Neural progenitor cell (in vitro differentiated cells): Measurements from ENCODE around the gene SLC25A12. TPM values are rescaled to one million over a fixed set of nuclear protein-coding genes. Genes with fewer than 3 reads are reported as not detected.
A peak's percentile ranks its signal among the peaks of the same experiment; 100 is the strongest.
"Not testable (repeated sequence)": the region's sequence is repeated elsewhere in the genome, so short reads cannot be mapped to it uniquely, and the experiment has no call there.

ENCODE experiments used
- DNase-seq: peaks from one replicate; pipeline ENCODE4 v3.0.0-alpha.2; 2016; ENCODE audit warnings: low spot score
- H2AFZ ChIP-seq: fragments of 200-600 bp; sonication (generic); replicated peaks from 2 replicates; pipeline ENCODE4 v1.6.1; 2016; ENCODE audit warnings: antibody characterized with exemption
- H3F3A ChIP-seq: fragments of 200-600 bp; sonication (generic); 2 replicates; pipeline ENCODE4 v1.6.1; 2016; ENCODE audit warnings: antibody characterized with exemption, low read depth
- H3K27ac ChIP-seq: fragments of 200-600 bp; sonication (generic); 2 replicates; pipeline ENCODE4 v1.5.1; 2016; ENCODE audit warnings: mild to moderate bottlenecking
- H3K27me3 ChIP-seq: fragments of 200-600 bp; sonication (generic); 2 replicates; pipeline ENCODE4 v1.6.1; 2016; ENCODE audit warnings: mild to moderate bottlenecking, moderate library complexity
- H3K36me3 ChIP-seq: fragments of 200-600 bp; sonication (generic); 2 replicates; pipeline ENCODE4 v1.5.1; 2016
- H3K4me1 ChIP-seq: fragments of 200-600 bp; sonication (generic); 2 replicates; pipeline ENCODE4 v1.6.1; 2016; ENCODE audit warnings: mixed run types
- H3K4me2 ChIP-seq: fragments of 200-600 bp; sonication (generic); 2 replicates; pipeline ENCODE4 v1.6.1; 2016
- H3K4me3 ChIP-seq: fragments of 200-600 bp; sonication (generic); 2 replicates; pipeline ENCODE4 v1.5.1; 2016
- H3K79me2 ChIP-seq: fragments of 200-600 bp; sonication (generic); 2 replicates; pipeline ENCODE4 v1.6.1; 2016; ENCODE audit warnings: low read depth
- H3K9ac ChIP-seq: fragments of 200-600 bp; sonication (generic); 2 replicates; pipeline ENCODE4 v1.6.1; 2016
- H3K9me3 ChIP-seq: fragments of 200-600 bp; sonication (generic); 2 replicates; pipeline ENCODE4 v1.5.1; 2016; ENCODE audit warnings: low read depth
- H4K20me1 ChIP-seq: fragments of 200-600 bp; sonication (generic); 2 replicates; pipeline ENCODE4 v1.6.1; 2016; ENCODE audit warnings: low read depth
- H3K27ac Mint-ChIP-seq: 3 replicates; pipeline ENCODE4 v1.8.0; 2021; ENCODE audit warnings: mixed read lengths
- H3K27me3 Mint-ChIP-seq: 2 replicates; pipeline ENCODE4 v1.8.0; 2022; ENCODE audit warnings: low read depth, mild to moderate bottlenecking, inconsistent platforms, moderate library complexity, mixed read lengths; ENCODE audit not compliant: insufficient read depth
- H3K36me3 Mint-ChIP-seq: 3 replicates; pipeline ENCODE4 v1.8.0; 2021; ENCODE audit warnings: mixed read lengths
- H3K4me1 Mint-ChIP-seq: 3 replicates; pipeline ENCODE4 v1.8.0; 2021; ENCODE audit warnings: mixed read lengths
- H3K4me3 Mint-ChIP-seq: 3 replicates; pipeline ENCODE4 v1.8.0; 2021; ENCODE audit warnings: mild to moderate bottlenecking, moderate library complexity, mixed read lengths
- H3K9me3 Mint-ChIP-seq: 3 replicates; pipeline ENCODE4 v1.8.0; 2020; ENCODE audit warnings: mixed read lengths
- EZH2 ChIP-seq: fragments of 200-600 bp; sonication (generic); IDR thresholded peaks from 2 replicates; pipeline ENCODE4 v1.6.1; 2017; ENCODE audit warnings: antibody characterized with exemption, mild to moderate bottlenecking, moderate library complexity
- EZH2phosphoT487 ChIP-seq: fragments of 200-600 bp; sonication (generic); IDR thresholded peaks from 2 replicates; pipeline ENCODE4 v1.6.1; 2017; ENCODE audit warnings: antibody characterized with exemption
- total RNA-seq: library from RNA; depleted of rRNA; stranded (reverse); fragments of >200 nt; gene quantifications from 2 replicates; pipeline ENCODE4 v1.2.3, GENCODE V29; 2015; ENCODE audit warnings: low replicate concordance
- TF ChIP-seq, protein P1 (sequence below): fragments of 200-600 bp; sonication (generic); IDR thresholded peaks from 2 replicates; pipeline ENCODE4 v1.5.1; 2017; ENCODE audit warnings: antibody characterized with exemption, mild to moderate bottlenecking

Gene SLC25A12
- total RNA-seq, 1 donor from 2014 or later, result 1.4 TPM

DNA sequence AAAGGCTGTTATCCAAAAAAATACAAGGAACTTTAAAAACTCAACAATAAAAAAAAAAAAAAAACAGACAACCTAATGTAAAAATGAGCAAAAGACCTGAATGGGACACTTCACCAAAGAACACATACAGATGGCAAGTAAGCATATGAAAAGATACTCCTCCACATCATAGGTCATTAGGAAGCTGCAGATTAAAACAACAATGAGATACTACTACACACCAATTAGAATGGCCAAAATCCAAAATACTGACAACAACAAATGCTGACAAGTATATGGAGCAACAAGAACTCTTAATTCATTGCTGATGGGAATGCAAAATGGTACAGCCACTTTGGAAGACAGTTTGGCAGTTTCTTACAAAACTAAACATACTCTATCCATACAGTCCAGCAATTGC lies 122.6 kb downstream of the SLC25A12 start:
- DNase-seq, result no peak
- peaks cover 28% of the 10 kb centered on the region for H3K9me3 Mint-ChIP-seq
- H3K4me2 ChIP-seq, result no peak overlapping the region

GRCh38 chr2:171763602-171764001 lies 130.4 kb downstream of the SLC25A12 start:
- Mint-ChIP-seq H3K27ac (no peak overlapping the region), H3K27me3 (peaks cover 5% of the 10 kb centered on the region), H3K4me1 (no peaks in the 10 kb centered on the region), H3K9me3 (peaks cover 9% of the 10 kb centered on the region), H3K4me3 (no peak overlapping the region), H3K36me3 (peaks cover 34% of the 10 kb centered on the region)
- Histone ChIP-seq H3F3A (no peaks in the 10 kb centered on the region), H3K4me2 (peak overlapping the region; percentile 19), H3K4me3 (no peak overlapping the region), H3K9ac (no peak overlapping the region), H4K20me1 (no peaks in the 10 kb centered on the region), H2AFZ (no peak overlapping the region), H3K4me1 (peaks cover 12% of the 10 kb centered on the region), H3K27ac (no peak overlapping the region), H3K36me3 (no peaks in the 10 kb centered on the region), H3K9me3 (no peaks in the 10 kb centered on the region), H3K79me2 (no peaks in the 10 kb centered on the region), H3K27me3 (no peaks in the 10 kb centered on the region)
- TF ChIP-seq EZH2phosphoT487 (no peak), EZH2 (no peak)
- TF ChIP-seq, protein P1, sequence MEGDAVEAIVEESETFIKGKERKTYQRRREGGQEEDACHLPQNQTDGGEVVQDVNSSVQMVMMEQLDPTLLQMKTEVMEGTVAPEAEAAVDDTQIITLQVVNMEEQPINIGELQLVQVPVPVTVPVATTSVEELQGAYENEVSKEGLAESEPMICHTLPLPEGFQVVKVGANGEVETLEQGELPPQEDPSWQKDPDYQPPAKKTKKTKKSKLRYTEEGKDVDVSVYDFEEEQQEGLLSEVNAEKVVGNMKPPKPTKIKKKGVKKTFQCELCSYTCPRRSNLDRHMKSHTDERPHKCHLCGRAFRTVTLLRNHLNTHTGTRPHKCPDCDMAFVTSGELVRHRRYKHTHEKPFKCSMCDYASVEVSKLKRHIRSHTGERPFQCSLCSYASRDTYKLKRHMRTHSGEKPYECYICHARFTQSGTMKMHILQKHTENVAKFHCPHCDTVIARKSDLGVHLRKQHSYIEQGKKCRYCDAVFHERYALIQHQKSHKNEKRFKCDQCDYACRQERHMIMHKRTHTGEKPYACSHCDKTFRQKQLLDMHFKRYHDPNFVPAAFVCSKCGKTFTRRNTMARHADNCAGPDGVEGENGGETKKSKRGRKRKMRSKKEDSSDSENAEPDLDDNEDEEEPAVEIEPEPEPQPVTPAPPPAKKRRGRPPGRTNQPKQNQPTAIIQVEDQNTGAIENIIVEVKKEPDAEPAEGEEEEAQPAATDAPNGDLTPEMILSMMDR, result no peak
- DNase-seq, result no peak

More for the DNA sequence above, 122.6 kb downstream of the SLC25A12 start:
- Mint-ChIP-seq H3K36me3 (peaks cover 21% of the 10 kb centered on the region), H3K27ac (no peak overlapping the region), H3K4me3 (no peak overlapping the region), H3K27me3 (peaks cover 2% of the 10 kb centered on the region), H3K4me1 (no peaks in the 10 kb centered on the region)
- Histone ChIP-seq H3K36me3 (no peaks in the 10 kb centered on the region), H3K79me2 (no peaks in the 10 kb centered on the region), H3K4me1 (no peaks in the 10 kb centered on the region), H3K9ac (no peak overlapping the region), H3F3A (no peaks in the 10 kb centered on the region), H3K4me3 (no peak overlapping the region), H3K9me3 (peaks cover 5% of the 10 kb centered on the region), H2AFZ (no peak overlapping the region), H3K27ac (no peak overlapping the region), H3K27me3 (no peaks in the 10 kb centered on the region), H4K20me1 (no peaks in the 10 kb centered on the region)
- TF ChIP-seq EZH2phosphoT487, result no peak
- TF ChIP-seq EZH2, result no peak
- TF ChIP-seq, protein P1, result no peak

DNA sequence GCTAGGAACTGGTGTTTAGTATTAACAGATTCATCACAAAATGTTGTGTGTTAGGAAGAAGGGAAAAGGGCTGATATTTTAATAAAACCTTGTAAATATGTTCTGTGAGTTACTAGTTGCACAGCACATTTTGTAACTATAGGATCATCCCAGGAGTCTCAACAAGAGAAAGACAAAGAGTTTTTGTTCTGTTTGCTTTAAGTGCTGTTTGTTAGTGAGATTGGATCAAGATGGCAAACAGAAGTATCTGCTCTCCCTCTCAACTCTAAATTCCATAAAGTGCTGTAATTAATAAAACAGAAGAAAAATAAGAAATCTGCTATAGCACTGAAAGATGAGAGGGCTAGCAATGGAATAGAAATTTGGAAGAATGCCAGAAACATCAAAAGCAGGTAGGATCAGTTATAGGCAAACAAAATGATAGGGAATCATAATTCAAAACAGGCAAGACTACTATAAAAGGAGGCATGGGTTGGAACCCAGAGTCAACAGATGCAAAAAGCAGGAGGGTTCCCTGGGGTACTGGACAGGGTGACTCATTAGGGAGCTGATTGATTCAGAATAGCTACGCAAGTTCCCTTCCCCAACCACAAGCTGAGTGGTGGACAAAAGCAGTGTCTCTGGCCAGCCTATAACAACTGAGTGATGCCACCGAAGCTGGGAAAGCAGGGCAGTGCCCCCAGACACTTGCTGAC lies 131.0 kb downstream of the SLC25A12 start:
- no peaks in the 10 kb centered on the region for H3K4me1 Mint-ChIP-seq
- Histone ChIP-seq H2AFZ (no peak overlapping the region), H3K9me3 (no peaks in the 10 kb centered on the region), H3K4me1 (peaks cover 12% of the 10 kb centered on the region), H3K4me3 (no peak overlapping the region), H4K20me1 (no peaks in the 10 kb centered on the region), H3F3A (no peaks in the 10 kb centered on the region), H3K36me3 (no peaks in the 10 kb centered on the region), H3K9ac (no peak overlapping the region), H3K27me3 (no peaks in the 10 kb centered on the region), H3K4me2 (peak overlapping the region; percentile 19), H3K79me2 (no peaks in the 10 kb centered on the region), H3K27ac (no peak overlapping the region)
- DNase-seq, result no peak
- peaks cover 14% of the 10 kb centered on the region for H3K9me3 Mint-ChIP-seq
- peaks cover 39% of the 10 kb centered on the region for H3K36me3 Mint-ChIP-seq
- TF ChIP-seq, protein P1, result no peak
- peaks cover 5% of the 10 kb centered on the region for H3K27me3 Mint-ChIP-seq
- H3K4me3 Mint-ChIP-seq, result no peak overlapping the region
- H3K27ac Mint-ChIP-seq, result no peak overlapping the region

- not testable (repeated sequence) for H2AFZ ChIP-seq, H3K79me2 ChIP-seq, H3K4me3 Mint-ChIP-seq, H3K27me3 Mint-ChIP-seq, H4K20me1 ChIP-seq, H3K9ac ChIP-seq, H3K4me1 Mint-ChIP-seq, H3K27me3 ChIP-seq, DNase-seq, H3K4me3 ChIP-seq, H3F3A ChIP-seq, H3K27ac ChIP-seq, H3K4me2 ChIP-seq, H3K27ac Mint-ChIP-seq, H3K36me3 ChIP-seq, H3K9me3 ChIP-seq
- peaks cover 12% of the 10 kb centered on the region for H3K4me1 ChIP-seq
- H3K9me3 Mint-ChIP-seq, result peaks cover 17% of the 10 kb centered on the region
- peaks cover 47% of the 10 kb centered on the region for H3K36me3 Mint-ChIP-seq
Measured at GRCh38 chr2:171761176-171761575, 132.9 kb downstream of the SLC25A12 start.

GRCh38 chr2:171758762-171759161 lies 135.3 kb downstream of the SLC25A12 start:
- not testable (repeated sequence) for H3K27me3 ChIP-seq, H3K4me1 Mint-ChIP-seq, DNase-seq, H3K9ac ChIP-seq, H3K27ac Mint-ChIP-seq, H3K4me2 ChIP-seq, H3K36me3 ChIP-seq, H2AFZ ChIP-seq, H4K20me1 ChIP-seq, H3K4me3 Mint-ChIP-seq, H3K9me3 ChIP-seq, H3F3A ChIP-seq, H3K4me3 ChIP-seq, H3K79me2 ChIP-seq, H3K27ac ChIP-seq, H3K27me3 Mint-ChIP-seq
- H3K36me3 Mint-ChIP-seq, result peaks cover 56% of the 10 kb centered on the region
- H3K4me1 ChIP-seq, result peaks cover 12% of the 10 kb centered on the region
- peaks cover 17% of the 10 kb centered on the region for H3K9me3 Mint-ChIP-seq
